NT2/D1 (cell line): ENCODE measurements around the gene ZBTB46.

Experiments
- SUZ12 ChIP-seq: IDR thresholded peaks from 2 replicates; pipeline ENCODE4 v1.6.1; 2011; ENCODE audit not compliant: insufficient read length, insufficient read depth; ENCODE audit errors: extremely low read depth
- YY1 ChIP-seq: IDR thresholded peaks from 2 replicates; pipeline ENCODE4 v1.6.1; 2011; ENCODE audit not compliant: insufficient read length, insufficient read depth
- ZNF274 ChIP-seq: IDR thresholded peaks from 2 replicates; pipeline ENCODE4 v1.6.1; 2011; ENCODE audit warnings: mild to moderate bottlenecking, low read depth, low read length

- TF ChIP-seq SUZ12, result no peak
- no peak for TF ChIP-seq ZNF274
- TF ChIP-seq YY1, result no peak
These were observed 23.8 kb upstream of the ZBTB46 start for GRCh38 chr20:63854766-63855362.
